Ishikawa (cell line): ENCODE measurements around the gene GABRB3.

ENCODE experiments used
- CEBPB ChIP-seq: IDR thresholded peaks from 2 replicates; pipeline ENCODE4 v1.6.1; 2012
- CREB1 ChIP-seq: IDR thresholded peaks from 2 replicates; pipeline ENCODE4 v1.6.1; 2012; ENCODE audit warnings: low read depth
- NFIC ChIP-seq: IDR thresholded peaks from 2 replicates; pipeline ENCODE4 v1.6.1; 2012
- TF ChIP-seq, protein P1 (sequence below): IDR thresholded peaks from 2 replicates; pipeline ENCODE4 v1.6.1; 2012

DNA sequence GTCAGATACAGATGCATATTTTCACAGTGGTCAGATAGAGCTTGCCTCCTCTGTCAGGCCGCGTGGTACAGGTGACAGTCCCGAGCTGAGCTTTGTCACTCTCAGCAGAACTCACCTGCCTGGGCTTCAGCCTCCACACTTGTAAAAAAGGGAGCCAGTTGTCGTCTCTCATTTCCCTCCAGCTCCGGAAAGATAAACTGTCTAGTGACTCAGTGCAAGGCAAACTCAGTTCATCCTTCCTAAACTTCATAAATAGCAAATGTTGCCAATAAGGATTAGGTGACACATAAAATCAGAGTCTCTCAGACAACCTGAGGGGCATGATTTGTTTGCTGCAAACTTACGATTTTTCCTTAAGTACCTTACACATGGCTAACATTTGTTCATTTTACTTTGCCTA, 116.8 kb downstream of the GABRB3 start:
- TF ChIP-seq, protein P1, sequence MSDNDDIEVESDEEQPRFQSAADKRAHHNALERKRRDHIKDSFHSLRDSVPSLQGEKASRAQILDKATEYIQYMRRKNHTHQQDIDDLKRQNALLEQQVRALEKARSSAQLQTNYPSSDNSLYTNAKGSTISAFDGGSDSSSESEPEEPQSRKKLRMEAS = no peak
- TF ChIP-seq CEBPB (no peak), CREB1 (no peak), NFIC (no peak)
